Measurements from ENCODE around the gene TNFRSF12A.

The TNFRSF12A gene

GRCh38 chr16:3070608-3071111 is 50.5 kb downstream of the TNFRSF12A start:
- DNase-seq, result no peak

- no peak for DNase-seq
Observed at GRCh38 chr16:3071655-3072054, 51.5 kb downstream of the TNFRSF12A start.
